CD14-positive monocyte (primary cell): ENCODE measurements around the gene TFIP11. TPM values are rescaled to one million over a fixed set of nuclear protein-coding genes. Genes with fewer than 3 reads are reported as not detected.
A peak's percentile ranks its signal among the peaks of the same experiment; 100 is the strongest.

Experiments
- DNase-seq, 3 donors: peaks; one replicate each; pipeline ENCODE4 v3.0.0-alpha.2; 2011 to 2022
- H2AFZ ChIP-seq: 2 replicates; pipeline ENCODE4 v1.6.0; 2012; ENCODE audit warnings: mild to moderate bottlenecking, low read depth, low read length, inconsistent platforms; ENCODE audit not compliant: insufficient read depth, poor library complexity, severe bottlenecking
- H3K27ac ChIP-seq, 2 donors: 1 replicate in 1 of 2; 2 replicates in 1 of 2; pipeline ENCODE4 v1.5.1; 2012 to 2013; ENCODE audit warnings: low read length in 2 of 2, control low read depth in 1 of 2, inconsistent platforms in 1 of 2, low read depth in 1 of 2, mild to moderate bottlenecking in 1 of 2
- H3K27me3 ChIP-seq, 2 donors: one replicate each; pipeline versions ENCODE4 v1.6.0 to v1.6.1; 2011 to 2013; ENCODE audit warnings: low read length in 2 of 2; ENCODE audit not compliant: control insufficient read depth in 2 of 2, insufficient read depth in 2 of 2
- H3K36me3 ChIP-seq, 2 donors: replicated peaks in 1 of 2; 1 replicate in 1 of 2; 2 replicates in 1 of 2; pipeline versions ENCODE4 v1.5.1 to v1.6.1; 2012 to 2013; ENCODE audit warnings: low read length in 2 of 2, control low read depth in 1 of 2, inconsistent platforms in 1 of 2, mild to moderate bottlenecking in 1 of 2; ENCODE audit not compliant: insufficient read depth in 2 of 2, control insufficient read depth in 1 of 2
- H3K4me1 ChIP-seq, 2 donors: 1 replicate in 1 of 2; 2 replicates in 1 of 2; pipeline versions ENCODE4 v1.5.1 to v1.6.1; 2012 to 2013; ENCODE audit warnings: low read length in 2 of 2, control low read depth in 1 of 2, inconsistent platforms in 1 of 2, mild to moderate bottlenecking in 1 of 2, moderate library complexity in 1 of 2; ENCODE audit not compliant: insufficient read depth in 2 of 2, control insufficient read depth in 1 of 2
- H3K4me2 ChIP-seq: replicated peaks from 2 replicates; pipeline ENCODE3; 2012; ENCODE audit warnings: low read length, moderate library complexity, mild to moderate bottlenecking; ENCODE audit not compliant: poor library complexity, severe bottlenecking; ENCODE audit errors: extremely low read depth
- H3K4me3 ChIP-seq, 3 experiments: fragments of 200-600 bp in 1 of 3; sonication (generic) in 1 of 3; replicated peaks in 1 of 3; 1 replicate in 2 of 3; 2 replicates in 1 of 3; pipeline ENCODE4 v1.5.1; 2011 to 2013; ENCODE audit warnings: low read length in 3 of 3, mild to moderate bottlenecking in 3 of 3, control low read depth in 2 of 3, low read depth in 2 of 3, inconsistent platforms in 1 of 3, moderate library complexity in 1 of 3
- H3K79me2 ChIP-seq: 2 replicates; pipeline ENCODE4 v1.6.0; 2012; ENCODE audit warnings: mild to moderate bottlenecking, control low read depth, inconsistent platforms, low read length, moderate library complexity; ENCODE audit not compliant: insufficient read depth
- H3K9ac ChIP-seq: 2 replicates; pipeline ENCODE4 v1.6.0; 2017; ENCODE audit warnings: low read length, mild to moderate bottlenecking; ENCODE audit not compliant: insufficient read depth, poor library complexity, severe bottlenecking
- H3K9me3 ChIP-seq, 2 donors: replicated peaks in 1 of 2; 1 replicate in 1 of 2; 2 replicates in 1 of 2; pipeline versions ENCODE4 v1.5.1 to v1.6.1; 2012 to 2013; ENCODE audit warnings: low read length in 2 of 2, control low read depth in 1 of 2; ENCODE audit not compliant: control insufficient read depth in 1 of 2, insufficient read depth in 1 of 2
- H4K20me1 ChIP-seq: 2 replicates; pipeline ENCODE4 v1.6.0; 2012; ENCODE audit warnings: mild to moderate bottlenecking, low read length, control low read depth, moderate library complexity; ENCODE audit not compliant: insufficient read depth
- H3K27ac Mint-ChIP-seq, 7 donors: one replicate each; pipeline ENCODE4 v1.8.0; 2020; ENCODE audit warnings: mild to moderate bottlenecking in 7 of 7, mixed read lengths in 7 of 7, moderate library complexity in 6 of 7, inconsistent platforms in 2 of 7
- H3K27me3 Mint-ChIP-seq, 3 donors: one replicate each; pipeline ENCODE4 v1.8.0; 2021 to 2022; ENCODE audit warnings: low read depth in 3 of 3, mild to moderate bottlenecking in 3 of 3, mixed read lengths in 3 of 3, moderate library complexity in 3 of 3, inconsistent platforms in 1 of 3
- H3K36me3 Mint-ChIP-seq, 2 donors: one replicate each; pipeline ENCODE4 v1.8.0; 2020; ENCODE audit warnings: mixed read lengths in 2 of 2, inconsistent platforms in 1 of 2, mild to moderate bottlenecking in 1 of 2
- H3K4me1 Mint-ChIP-seq: one replicate; pipeline ENCODE4 v1.8.0; 2020; ENCODE audit warnings: mild to moderate bottlenecking, mixed read lengths
- H3K4me3 Mint-ChIP-seq, 2 donors: one replicate each; pipeline ENCODE4 v1.8.0; 2020; ENCODE audit warnings: mild to moderate bottlenecking in 2 of 2, mixed read lengths in 2 of 2, moderate library complexity in 1 of 2
- H3K9me3 Mint-ChIP-seq, 7 donors: one replicate each; pipeline ENCODE4 v1.8.0; 2020 to 2022; ENCODE audit warnings: mixed read lengths in 7 of 7, mild to moderate bottlenecking in 6 of 7, moderate library complexity in 6 of 7, inconsistent platforms in 2 of 7
- WGBS: methylation state at CpG from one replicate; pipeline ENCODE4 v1.1.5; 2013; ENCODE audit warnings: missing lambda C conversion rate; ENCODE audit not compliant: insufficient coverage; 5-methylcytosine and 5-hydroxymethylcytosine counted together
- intact Hi-C, 2 donors: fragments of 100-400 bp; cut with micrococcal nuclease; formaldehyde crosslinking; loops; one replicate each; pipeline versions ENCODE4 v1.15.0 to v1.15.1; 2023
- polyA plus RNA-seq, 3 donors: library from polyadenylated mRNA; depleted of rRNA in 1 of 3; unstranded in 2 of 3; stranded (reverse) in 1 of 3; fragments of 300-500 nt in 2 of 3; fragments of >200 nt in 1 of 3; fragmentation: Illumina TruSeq in 2 of 3; gene quantifications; 1 replicate in 2 of 3; 2 replicates in 1 of 3; pipeline ENCODE4 v1.2.3, GENCODE V29; 2012 to 2021
- TF ChIP-seq, protein P1 (sequence below): fragments of 200-600 bp; IDR thresholded peaks from one replicate; pipeline ENCODE4 v1.8.0; 2022; ENCODE audit warnings: antibody characterized with exemption, mild to moderate bottlenecking

The TFIP11 gene
- polyA plus RNA-seq, 3 donors = 10.1 to 25.5 (median 19.8) TPM

DNA sequence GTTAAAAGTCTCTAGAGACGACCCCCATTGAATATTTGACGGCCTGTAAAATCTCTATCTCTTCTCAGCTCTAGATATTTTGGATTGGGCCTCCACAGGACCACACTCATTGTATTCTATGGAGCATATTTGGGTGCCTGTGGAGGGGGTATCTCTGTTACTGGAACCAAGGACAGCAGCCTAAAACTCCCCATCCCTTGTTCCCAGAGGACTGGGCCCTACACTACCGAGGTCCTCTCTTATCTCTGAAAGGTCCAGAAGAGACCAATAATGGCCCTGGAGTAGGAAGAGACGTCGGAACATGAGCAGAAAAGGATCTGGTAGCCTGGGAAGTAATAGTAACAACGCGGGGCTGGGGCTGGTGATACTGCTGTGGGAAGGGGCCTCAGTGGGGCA lies 29.2 kb downstream of the TFIP11 start:
- Histone ChIP-seq H3K79me2 (peaks cover 64% of the 10 kb centered on the region), H3K9me3 (no peaks in the 10 kb centered on the region), H3K36me3 (peaks cover 5 to 14% of the 10 kb centered on the region in 2 donors), H3K27me3 (no peaks in the 10 kb centered on the region), H3K27ac (peak overlapping the region; percentile 75 to 98), H4K20me1 (no peaks in the 10 kb centered on the region), H2AFZ (peak overlapping the region; percentile 91), H3K4me1 (peaks cover 59 to 65% of the 10 kb centered on the region in 2 donors), H3K9ac (peak overlapping the region; percentile 96), H3K4me3 (peak overlapping the region; percentile 70 to 96 (median 88)), H3K4me2 (peak overlapping the region; percentile 87)
- peak overlapping the region; percentile 83 to 94 for H3K4me3 Mint-ChIP-seq
- H3K9me3 Mint-ChIP-seq = no peaks in the 10 kb centered on the region
- H3K27ac Mint-ChIP-seq = peak overlapping the region; percentile 93 to 98 (median 97)
- no peaks in the 10 kb centered on the region for H3K27me3 Mint-ChIP-seq
- WGBS = 0% methylated on average over 4 of the region's 7 CpGs
- H3K4me1 Mint-ChIP-seq = peaks cover 65% of the 10 kb centered on the region
- no peak for DNase-seq
- intact Hi-C loops = loop anchor here in 1 of 2 donors (5.0 kb wide), 2 partner anchors 51 to 109 kb away; partner anchors contain the start of gene TPST2
- peaks cover 9 to 18% of the 10 kb centered on the region in 2 donors for H3K36me3 Mint-ChIP-seq
- TF ChIP-seq, protein P1, sequence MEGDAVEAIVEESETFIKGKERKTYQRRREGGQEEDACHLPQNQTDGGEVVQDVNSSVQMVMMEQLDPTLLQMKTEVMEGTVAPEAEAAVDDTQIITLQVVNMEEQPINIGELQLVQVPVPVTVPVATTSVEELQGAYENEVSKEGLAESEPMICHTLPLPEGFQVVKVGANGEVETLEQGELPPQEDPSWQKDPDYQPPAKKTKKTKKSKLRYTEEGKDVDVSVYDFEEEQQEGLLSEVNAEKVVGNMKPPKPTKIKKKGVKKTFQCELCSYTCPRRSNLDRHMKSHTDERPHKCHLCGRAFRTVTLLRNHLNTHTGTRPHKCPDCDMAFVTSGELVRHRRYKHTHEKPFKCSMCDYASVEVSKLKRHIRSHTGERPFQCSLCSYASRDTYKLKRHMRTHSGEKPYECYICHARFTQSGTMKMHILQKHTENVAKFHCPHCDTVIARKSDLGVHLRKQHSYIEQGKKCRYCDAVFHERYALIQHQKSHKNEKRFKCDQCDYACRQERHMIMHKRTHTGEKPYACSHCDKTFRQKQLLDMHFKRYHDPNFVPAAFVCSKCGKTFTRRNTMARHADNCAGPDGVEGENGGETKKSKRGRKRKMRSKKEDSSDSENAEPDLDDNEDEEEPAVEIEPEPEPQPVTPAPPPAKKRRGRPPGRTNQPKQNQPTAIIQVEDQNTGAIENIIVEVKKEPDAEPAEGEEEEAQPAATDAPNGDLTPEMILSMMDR = no peak

DNA sequence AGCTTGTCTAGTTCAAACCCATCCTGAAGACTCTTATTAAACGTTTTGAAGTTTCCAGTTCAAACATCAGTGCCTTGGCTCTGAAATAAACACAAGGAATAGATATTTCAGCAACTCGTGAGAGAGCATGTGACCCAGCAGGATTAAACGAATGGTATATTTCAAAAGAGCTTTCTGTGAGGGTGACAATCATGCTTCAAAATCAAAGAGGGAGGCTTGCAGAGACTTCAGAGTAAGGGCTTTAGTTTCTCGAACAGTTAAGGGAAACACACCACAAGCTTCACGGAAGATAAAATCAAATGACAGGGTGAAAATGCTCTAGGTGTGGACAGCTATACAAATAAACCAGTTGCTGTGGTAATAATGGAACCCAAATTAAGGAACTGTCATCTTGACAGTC lies 30.1 kb downstream of the TFIP11 start:
- H4K20me1 ChIP-seq = no peaks in the 10 kb centered on the region
- H3K9ac ChIP-seq = no peak overlapping the region
- peaks cover 62 to 73% of the 10 kb centered on the region in 2 donors for H3K4me1 ChIP-seq
- H2AFZ ChIP-seq = no peak overlapping the region
- H3K4me2 ChIP-seq = no peak overlapping the region
- Mint-ChIP-seq H3K4me1 (peaks cover 74% of the 10 kb centered on the region), H3K27ac (peak overlapping the region in 6 of 7 donors; percentile 40 to 98 (median 88)), H3K4me3 (no peak overlapping the region), H3K36me3 (peaks cover 11 to 19% of the 10 kb centered on the region in 2 donors), H3K27me3 (no peaks in the 10 kb centered on the region), H3K9me3 (no peaks in the 10 kb centered on the region)
- TF ChIP-seq, protein P1 = no peak
- no peak for DNase-seq
- H3K27ac ChIP-seq = peak overlapping the region in 1 of 2 donors; percentile 98
- no peak overlapping the region for H3K4me3 ChIP-seq
- H3K36me3 ChIP-seq = peaks cover 0 to 5% of the 10 kb centered on the region in 2 donors
- no peaks in the 10 kb centered on the region for H3K27me3 ChIP-seq
- H3K9me3 ChIP-seq = no peaks in the 10 kb centered on the region
- peaks cover 70% of the 10 kb centered on the region for H3K79me2 ChIP-seq
- 0% methylated on average over 2 of the region's 5 CpGs for WGBS
- intact Hi-C loops = loop anchor here in 1 of 2 donors (5.0 kb wide), 2 partner anchors 50 to 110 kb away; partner anchors contain the start of gene TPST2
